ENCODE data around the gene HAPLN1.
"Not testable (repeated sequence)": the region's sequence is repeated elsewhere in the genome, so short reads cannot be mapped to it uniquely, and the experiment has no call there.

The HAPLN1 gene

GRCh38 chr5:83720836-83721537 is at the start of gene HAPLN1:
Gene HAPLN1 (minus strand): TSS chr5:83720855. CDS start chr5:83673523, 47,332 bp downstream.
- DNase-seq, result no peak

GRCh38 chr5:83767409-83767992 is 46.8 kb upstream of the HAPLN1 start:
- DNase-seq, result no peak

GRCh38 chr5:83764101-83764500 is 43.4 kb upstream of the HAPLN1 start:
- no peak for DNase-seq

GRCh38 chr5:83760579-83760978 is 39.9 kb upstream of the HAPLN1 start:
- DNase-seq, result no peak

GRCh38 chr5:83752700-83753099 is 32.0 kb upstream of the HAPLN1 start:
- DNase-seq, result no peak

- DNase-seq, result no peak
Measured at GRCh38 chr5:83751201-83751600, 30.5 kb upstream of the HAPLN1 start.

- DNase-seq, result no peak
Measured at GRCh38 chr5:83750749-83751148, 30.1 kb upstream of the HAPLN1 start.

- DNase-seq, result no peak
Measured at GRCh38 chr5:83745816-83746215, 25.2 kb upstream of the HAPLN1 start.

- DNase-seq, result no peak
Measured at GRCh38 chr5:83744821-83745220, 24.2 kb upstream of the HAPLN1 start.

- DNase-seq, result no peak
Measured at GRCh38 chr5:83742089-83742488, 21.4 kb upstream of the HAPLN1 start.

- no peak for DNase-seq
Measured at GRCh38 chr5:83741571-83741970, 20.9 kb upstream of the HAPLN1 start.

GRCh38 chr5:83740741-83741140 is 20.1 kb upstream of the HAPLN1 start:
- DNase-seq, result no peak

GRCh38 chr5:83736169-83736568 is 15.5 kb upstream of the HAPLN1 start:
- not testable (repeated sequence) for DNase-seq

GRCh38 chr5:83735058-83735457 is 14.4 kb upstream of the HAPLN1 start:
- not testable (repeated sequence) for DNase-seq

- DNase-seq, result no peak
Measured at GRCh38 chr5:83731638-83732037, 11.0 kb upstream of the HAPLN1 start.

GRCh38 chr5:83729362-83729761 is 8.7 kb upstream of the HAPLN1 start:
- DNase-seq, result no peak

- no peak for DNase-seq
Measured at GRCh38 chr5:83726912-83727311, 6.3 kb upstream of the HAPLN1 start.

- no peak for DNase-seq
Measured at GRCh38 chr5:83724935-83725334, 4.3 kb upstream of the HAPLN1 start.

- no peak for DNase-seq
Measured at GRCh38 chr5:83724001-83724400, 3.3 kb upstream of the HAPLN1 start.

- no peak for DNase-seq
Measured at GRCh38 chr5:83723031-83723430, 2.4 kb upstream of the HAPLN1 start.

- no peak for DNase-seq
Measured at GRCh38 chr5:83721953-83722901, 1.6 kb upstream of the HAPLN1 start.

GRCh38 chr5:83718936-83719495 is 1.6 kb downstream of the HAPLN1 start:
- DNase-seq, result no peak

- peak; percentile 31 for DNase-seq
Measured at GRCh38 chr5:83718195-83718825, 2.3 kb downstream of the HAPLN1 start.

All from NCI-H1105 (cell line).